GM23338 (cell line): ENCODE measurements around the gene PRRC2A.

Source experiments
- CREB1 ChIP-seq: fragments of 250-450 bp; sonication (Bioruptor Pico); IDR thresholded peaks from 2 replicates; pipeline ENCODE4 v1.5.0; 2020; ENCODE audit warnings: low read depth, mild to moderate bottlenecking, moderate library complexity
- CTCF ChIP-seq, 2 experiments: fragments of 200-600 bp in 1 of 2; sonication (generic) in 1 of 2; conservative IDR thresholded peaks; 2 replicates each; pipeline versions ENCODE4 v1.5.1 to v1.6.1; 2016 to 2017; ENCODE audit warnings: antibody characterized with exemption in 2 of 2, low read depth in 2 of 2, mild to moderate bottlenecking in 2 of 2, moderate library complexity in 1 of 2
- ETS1 ChIP-seq: IDR thresholded peaks from 2 replicates; pipeline ENCODE4 v1.6.1; 2016; ENCODE audit warnings: antibody characterized with exemption
- EZH2 ChIP-seq: fragments of 200-600 bp; sonication (generic); IDR thresholded peaks from one replicate; pipeline ENCODE4 v1.8.0; 2017; ENCODE audit warnings: antibody characterized with exemption, mild to moderate bottlenecking, low read depth; ENCODE audit not compliant: unreplicated experiment
- EZH2phosphoT487 ChIP-seq: fragments of 200-600 bp; sonication (generic); IDR thresholded peaks from one replicate; pipeline ENCODE4 v1.8.1; 2018; ENCODE audit warnings: antibody characterized with exemption; ENCODE audit not compliant: unreplicated experiment
- JUNB ChIP-seq: IDR thresholded peaks from one replicate; pipeline ENCODE4 v1.6.1; 2016; ENCODE audit warnings: antibody characterized with exemption; ENCODE audit not compliant: unreplicated experiment
- NANOG ChIP-seq: IDR thresholded peaks from 2 replicates; pipeline ENCODE4 v1.6.1; 2016; ENCODE audit warnings: antibody characterized with exemption, borderline replicate concordance
- POLR2AphosphoS5 ChIP-seq: IDR thresholded peaks from 2 replicates; pipeline ENCODE4 v1.6.1; 2016; ENCODE audit warnings: antibody characterized with exemption, low read depth
- REST ChIP-seq: IDR thresholded peaks from one replicate; pipeline ENCODE4 v1.6.1; 2018; ENCODE audit warnings: antibody characterized with exemption; ENCODE audit not compliant: unreplicated experiment
- ZNF114 ChIP-seq: fragments of 250-450 bp; sonication (Bioruptor Pico); IDR thresholded peaks from 2 replicates; pipeline ENCODE4 v1.5.0; 2020; ENCODE audit warnings: mild to moderate bottlenecking, moderate library complexity
- ZNF331 ChIP-seq: fragments of 250-450 bp; sonication (Bioruptor Pico); IDR thresholded peaks from 2 replicates; pipeline ENCODE4 v1.5.0; 2020; ENCODE audit warnings: low read depth, mild to moderate bottlenecking, moderate library complexity

- TF ChIP-seq CTCF (conservative IDR thresholded peaks at IDR 0.05; ENCODE audit: low read depth in 2 of 2) (no peak), EZH2 (no peak), EZH2phosphoT487 (no peak), POLR2AphosphoS5 (no peak), CREB1 (no peak), REST (no peak), NANOG (no peak), ETS1 (no peak), JUNB (no peak), ZNF114 (no peak), ZNF331 (no peak)
These were observed 18.5 kb downstream of the PRRC2A start for GRCh38 chr6:31639043-31639442.
